ENCODE data around the gene DENND6A.

Gene DENND6A

GRCh38 chr3:57680046-57680445 is 12.8 kb downstream of the DENND6A start:
- CTCF ChIA-PET: interaction anchor here (1.3 to 1.7 kb wide), 2 partner anchors 9 to 11 kb away, joined by 3 to 5 read pairs; no protein-coding TSS in a partner anchor
- no peaks in the 10 kb centered on the region for H3K9me3 Mint-ChIP-seq
- H3K4me3 Mint-ChIP-seq: no peak overlapping the region
- peaks cover 46% of the 10 kb centered on the region for H3K4me1 Mint-ChIP-seq
- H3K27ac Mint-ChIP-seq: no peak overlapping the region
- peaks cover 47% of the 10 kb centered on the region for H3K36me3 Mint-ChIP-seq
- no peaks in the 10 kb centered on the region for H3K27me3 Mint-ChIP-seq
- DNase-seq: no peak

GRCh38 chr3:57675530-57675929 is 17.3 kb downstream of the DENND6A start:
- no peak for DNase-seq
- Mint-ChIP-seq H3K9me3 (no peaks in the 10 kb centered on the region), H3K27me3 (no peaks in the 10 kb centered on the region), H3K4me3 (no peak overlapping the region), H3K36me3 (peaks cover 45% of the 10 kb centered on the region), H3K27ac (no peak overlapping the region), H3K4me1 (peaks cover 43% of the 10 kb centered on the region)
- CTCF ChIA-PET: no interaction called here

GRCh38 chr3:57673156-57673555 is 19.7 kb downstream of the DENND6A start:
- Mint-ChIP-seq H3K4me1 (peaks cover 30% of the 10 kb centered on the region), H3K27me3 (no peaks in the 10 kb centered on the region), H3K4me3 (no peak overlapping the region), H3K27ac (no peak overlapping the region), H3K36me3 (peaks cover 33% of the 10 kb centered on the region), H3K9me3 (no peaks in the 10 kb centered on the region)
- DNase-seq: no peak
- CTCF ChIA-PET: no interaction called here

GRCh38 chr3:57670543-57670942 is 22.3 kb downstream of the DENND6A start:
- Mint-ChIP-seq H3K4me1 (peaks cover 27% of the 10 kb centered on the region), H3K9me3 (no peaks in the 10 kb centered on the region), H3K4me3 (no peak overlapping the region), H3K27ac (no peak overlapping the region), H3K36me3 (peaks cover 34% of the 10 kb centered on the region), H3K27me3 (no peaks in the 10 kb centered on the region)
- CTCF ChIA-PET: no interaction called here
- no peak for DNase-seq

GRCh38 chr3:57661404-57661803 is 31.5 kb downstream of the DENND6A start:
- Mint-ChIP-seq H3K9me3 (no peaks in the 10 kb centered on the region), H3K4me1 (no peaks in the 10 kb centered on the region), H3K36me3 (peaks cover 30% of the 10 kb centered on the region), H3K27me3 (no peaks in the 10 kb centered on the region), H3K4me3 (no peak overlapping the region), H3K27ac (no peak overlapping the region)
- DNase-seq: no peak
- CTCF ChIA-PET: no interaction called here

- CTCF ChIA-PET: no interaction called here
- peaks cover 32% of the 10 kb centered on the region for H3K36me3 Mint-ChIP-seq
- no peaks in the 10 kb centered on the region for H3K27me3 Mint-ChIP-seq
- no peak overlapping the region for H3K4me3 Mint-ChIP-seq
- peaks cover 4% of the 10 kb centered on the region for H3K4me1 Mint-ChIP-seq
- H3K27ac Mint-ChIP-seq: no peak overlapping the region
- DNase-seq: no peak
- no peaks in the 10 kb centered on the region for H3K9me3 Mint-ChIP-seq
Observed at GRCh38 chr3:57659806-57660439, 33.0 kb downstream of the DENND6A start.

GRCh38 chr3:57659004-57659673 is 33.7 kb downstream of the DENND6A start:
- no peak overlapping the region for H3K4me3 Mint-ChIP-seq
- CTCF ChIA-PET: no interaction called here
- H3K9me3 Mint-ChIP-seq: no peaks in the 10 kb centered on the region
- no peak for DNase-seq
- H3K4me1 Mint-ChIP-seq: peaks cover 11% of the 10 kb centered on the region
- H3K27ac Mint-ChIP-seq: no peak overlapping the region
- no peaks in the 10 kb centered on the region for H3K27me3 Mint-ChIP-seq
- H3K36me3 Mint-ChIP-seq: peaks cover 33% of the 10 kb centered on the region

- H3K27ac Mint-ChIP-seq: no peak overlapping the region
- peaks cover 13% of the 10 kb centered on the region for H3K4me1 Mint-ChIP-seq
- no peak for DNase-seq
- H3K27me3 Mint-ChIP-seq: no peaks in the 10 kb centered on the region
- CTCF ChIA-PET: no interaction called here
- peaks cover 32% of the 10 kb centered on the region for H3K36me3 Mint-ChIP-seq
- H3K9me3 Mint-ChIP-seq: no peaks in the 10 kb centered on the region
- H3K4me3 Mint-ChIP-seq: no peak overlapping the region
Observed at GRCh38 chr3:57658536-57658935, 34.3 kb downstream of the DENND6A start.

GRCh38 chr3:57655727-57656126 is 37.1 kb downstream of the DENND6A start:
- no peak overlapping the region for H3K4me3 Mint-ChIP-seq
- peaks cover 48% of the 10 kb centered on the region for H3K36me3 Mint-ChIP-seq
- CTCF ChIA-PET: no interaction called here
- H3K27ac Mint-ChIP-seq: no peak overlapping the region
- no peaks in the 10 kb centered on the region for H3K9me3 Mint-ChIP-seq
- peaks cover 13% of the 10 kb centered on the region for H3K4me1 Mint-ChIP-seq
- DNase-seq: no peak
- H3K27me3 Mint-ChIP-seq: no peaks in the 10 kb centered on the region

- DNase-seq: no peak
- Mint-ChIP-seq H3K27ac (peak overlapping the region; percentile 69), H3K9me3 (peaks cover 4% of the 10 kb centered on the region), H3K36me3 (peaks cover 55% of the 10 kb centered on the region), H3K27me3 (no peaks in the 10 kb centered on the region), H3K4me1 (peaks cover 13% of the 10 kb centered on the region), H3K4me3 (no peak overlapping the region)
- CTCF ChIA-PET: no interaction called here
Observed at GRCh38 chr3:57654267-57654666, 38.6 kb downstream of the DENND6A start.

- peaks cover 72% of the 10 kb centered on the region for H3K36me3 Mint-ChIP-seq
- CTCF ChIA-PET: no interaction called here
- H3K27ac Mint-ChIP-seq: no peak overlapping the region
- peaks cover 13% of the 10 kb centered on the region for H3K4me1 Mint-ChIP-seq
- H3K27me3 Mint-ChIP-seq: no peaks in the 10 kb centered on the region
- no peak for DNase-seq
- H3K9me3 Mint-ChIP-seq: peaks cover 14% of the 10 kb centered on the region
- H3K4me3 Mint-ChIP-seq: no peak overlapping the region
Observed at GRCh38 chr3:57652203-57652602, 40.7 kb downstream of the DENND6A start.

GRCh38 chr3:57647292-57647940 is 45.5 kb downstream of the DENND6A start:
- no peak overlapping the region for H3K4me3 Mint-ChIP-seq

GRCh38 chr3:57646723-57647122 is 46.2 kb downstream of the DENND6A start:
- H3K27me3 Mint-ChIP-seq: no peaks in the 10 kb centered on the region
- CTCF ChIA-PET: no interaction called here
- peaks cover 61% of the 10 kb centered on the region for H3K36me3 Mint-ChIP-seq
- no peak overlapping the region for H3K27ac Mint-ChIP-seq
- DNase-seq: no peak
- no peak overlapping the region for H3K4me3 Mint-ChIP-seq
- H3K4me1 Mint-ChIP-seq: no peaks in the 10 kb centered on the region
- H3K9me3 Mint-ChIP-seq: peaks cover 14% of the 10 kb centered on the region

More at GRCh38 chr3:57647292-57647940, 45.5 kb downstream of the DENND6A start:
- Mint-ChIP-seq H3K9me3 (peaks cover 14% of the 10 kb centered on the region), H3K4me1 (no peaks in the 10 kb centered on the region), H3K36me3 (peaks cover 62% of the 10 kb centered on the region), H3K27ac (no peak overlapping the region), H3K27me3 (no peaks in the 10 kb centered on the region)
- DNase-seq: no peak
- CTCF ChIA-PET: no interaction called here

- CTCF ChIA-PET: interaction anchor here (1.3 kb wide), 1 partner anchor 211 kb away, joined by 3 read pairs; no protein-coding TSS in a partner anchor
- Mint-ChIP-seq H3K27ac (no peak overlapping the region), H3K27me3 (no peaks in the 10 kb centered on the region), H3K9me3 (peaks cover 12% of the 10 kb centered on the region), H3K36me3 (peaks cover 54% of the 10 kb centered on the region), H3K4me3 (no peak overlapping the region), H3K4me1 (no peaks in the 10 kb centered on the region)
- no peak for DNase-seq
Observed at GRCh38 chr3:57644740-57645139, 48.1 kb downstream of the DENND6A start.

- CTCF ChIA-PET: no interaction called here
- H3K9me3 Mint-ChIP-seq: no peaks in the 10 kb centered on the region
- H3K4me3 Mint-ChIP-seq: no peak overlapping the region
- H3K4me1 Mint-ChIP-seq: no peaks in the 10 kb centered on the region
- H3K27me3 Mint-ChIP-seq: no peaks in the 10 kb centered on the region
- no peak for DNase-seq
- peaks cover 47% of the 10 kb centered on the region for H3K36me3 Mint-ChIP-seq
- no peak overlapping the region for H3K27ac Mint-ChIP-seq
Observed at GRCh38 chr3:57637391-57637790, 55.5 kb downstream of the DENND6A start.
